ENCODE results near the gene APOL6. TPM values are rescaled to one million over a fixed set of nuclear protein-coding genes. Genes with fewer than 3 reads are reported as not detected.

The APOL6 gene, protein sequence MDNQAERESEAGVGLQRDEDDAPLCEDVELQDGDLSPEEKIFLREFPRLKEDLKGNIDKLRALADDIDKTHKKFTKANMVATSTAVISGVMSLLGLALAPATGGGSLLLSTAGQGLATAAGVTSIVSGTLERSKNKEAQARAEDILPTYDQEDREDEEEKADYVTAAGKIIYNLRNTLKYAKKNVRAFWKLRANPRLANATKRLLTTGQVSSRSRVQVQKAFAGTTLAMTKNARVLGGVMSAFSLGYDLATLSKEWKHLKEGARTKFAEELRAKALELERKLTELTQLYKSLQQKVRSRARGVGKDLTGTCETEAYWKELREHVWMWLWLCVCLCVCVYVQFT
- total RNA-seq: 10 to 100 TPM; 70.9 to 74.0 TPM

GRCh38 chr22:35648066-35649025 is at the start of gene APOL6:
APOL6 (plus strand) TSS chr22:35648446; CDS start chr22:35656426, 7,980 bp downstream.

GRCh38 chr22:35617137-35617755 is 31.0 kb upstream of the APOL6 start, which contains the start of gene MB:
MB (minus strand) TSS chr22:35617329; CDS start chr22:35617257, 72 bp downstream.

GRCh38 chr22:35717572-35717971 is 69.3 kb downstream of the APOL6 start, which contains the start of gene APOL5:
APOL5 (plus strand) TSS chr22:35717872; CDS start chr22:35717872, 0 bp downstream.

Other genes with a start within 250 kb of the APOL6 start
- 100 to 1,000 TPM; 139 to 148 TPM for gene MCM5, start 248.3 kb upstream of the APOL6 start, total RNA-seq
- gene RASD2, start 107.6 kb upstream of the APOL6 start, total RNA-seq: not detected
- not detected for gene MB, start 31.1 kb upstream of the APOL6 start, total RNA-seq
- not detected for gene APOL5, start 69.4 kb downstream of the APOL6 start, total RNA-seq

All from activated naive CD4-positive, alpha-beta T cell treated with anti-CD3 and anti-CD28 coated beads, Interleukin-2, amount 10 ng/mL, durations not matched to agents 5 hours and 36 hours (primary cell).